ENCODE data around the gene RNF220.
"Not testable (repeated sequence)": the region's sequence is repeated elsewhere in the genome, so short reads cannot be mapped to it uniquely, and the experiment has no call there.

The RNF220 gene

DNA sequence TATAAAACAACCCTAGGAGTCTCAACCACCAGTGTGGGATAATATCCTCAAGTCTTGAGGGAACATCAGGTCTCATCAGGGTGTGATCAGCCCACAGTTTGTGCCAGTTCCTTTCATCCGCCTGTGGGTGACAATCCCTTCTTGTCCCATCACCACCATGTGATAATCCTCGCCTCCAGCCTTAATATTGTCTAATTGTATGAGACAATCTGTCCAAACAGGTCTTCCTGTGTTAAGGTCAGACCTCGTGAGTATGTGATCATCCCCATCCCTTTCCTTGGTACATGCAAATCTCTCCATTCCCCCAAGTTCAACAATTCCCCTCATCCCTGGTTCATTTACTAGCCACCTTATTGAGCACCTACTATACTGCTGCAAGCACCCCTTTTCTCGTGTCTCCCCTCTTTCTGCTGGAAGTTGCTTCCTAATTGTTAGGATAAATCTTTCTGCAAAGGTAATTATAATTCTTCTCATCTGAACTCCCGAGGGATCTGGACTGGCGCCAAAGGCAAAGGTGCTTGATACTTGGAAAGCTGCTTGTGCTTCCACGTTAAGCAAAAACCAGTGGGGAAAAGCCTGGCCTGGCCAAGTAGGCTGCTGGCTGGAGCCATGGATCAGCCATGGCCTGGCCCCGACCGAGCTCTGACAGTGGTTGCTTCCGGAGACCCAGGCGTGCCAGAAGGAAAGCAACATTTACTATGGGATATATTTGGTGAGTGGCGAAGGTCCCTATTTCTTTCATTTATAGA lies 92.5 kb downstream of the RNF220 start:
- DNase-seq = no peak

DNA sequence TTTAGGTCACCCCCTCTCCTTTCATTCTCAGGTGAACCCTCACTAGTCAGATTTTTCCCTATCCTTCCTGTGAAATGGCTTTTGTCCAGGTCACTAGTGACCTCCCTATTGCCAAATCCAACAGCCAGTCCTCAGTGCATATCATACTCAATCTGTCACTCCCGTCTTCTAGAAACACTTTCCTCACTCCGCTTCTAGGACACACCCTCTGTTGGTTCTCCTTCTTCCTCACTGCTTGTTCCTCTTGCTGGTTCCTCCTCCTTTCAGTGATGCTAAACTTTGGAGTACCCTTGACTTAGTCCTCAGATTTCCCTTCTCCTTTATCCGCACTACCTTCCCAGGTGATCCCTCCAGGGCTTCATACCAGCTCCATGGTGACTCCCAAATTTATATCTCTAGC lies 94.3 kb downstream of the RNF220 start:
- DNase-seq = no peak

DNA sequence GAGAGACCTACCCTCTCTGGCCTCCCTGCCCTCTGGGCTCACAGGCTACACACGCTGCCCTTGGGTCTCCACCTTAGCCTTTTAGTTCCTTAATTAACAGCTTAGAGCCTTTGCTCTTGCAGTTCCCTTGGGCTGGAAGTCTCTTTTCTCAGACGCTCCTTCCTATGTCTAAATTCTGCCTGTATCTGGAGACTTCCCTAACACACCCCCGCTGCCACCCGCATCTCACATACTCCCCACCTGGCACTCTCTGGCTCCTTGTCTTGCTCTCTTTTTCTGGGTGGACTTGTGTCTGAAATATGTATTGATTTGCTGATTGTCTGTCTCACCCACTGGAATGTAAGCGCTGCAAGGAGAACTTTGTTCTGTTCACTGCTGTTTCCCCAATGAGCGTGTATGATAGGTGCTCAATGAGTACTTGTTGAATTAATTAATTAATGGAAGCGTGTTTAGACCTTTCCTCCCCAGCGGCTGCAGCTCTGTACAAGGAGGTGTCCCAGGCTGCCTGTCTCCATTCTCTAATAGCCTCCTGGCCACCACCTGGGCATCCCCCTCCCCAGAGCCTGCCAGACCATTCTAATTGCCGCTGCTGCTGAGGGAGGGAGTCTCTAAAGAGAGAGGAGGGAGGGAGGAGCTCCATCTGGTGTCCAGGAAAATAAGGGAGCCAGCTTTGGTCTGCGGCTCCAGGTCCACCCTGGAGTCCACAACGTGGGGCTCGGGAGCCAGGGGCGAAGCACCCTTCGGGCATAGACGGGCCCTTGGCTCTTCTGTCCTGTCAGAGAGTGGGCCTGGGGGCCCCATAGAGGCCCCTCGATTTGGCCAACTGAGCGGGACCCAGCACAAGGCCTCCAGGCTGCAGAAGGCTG lies 95.4 kb downstream of the RNF220 start:
- DNase-seq = no peak

DNA sequence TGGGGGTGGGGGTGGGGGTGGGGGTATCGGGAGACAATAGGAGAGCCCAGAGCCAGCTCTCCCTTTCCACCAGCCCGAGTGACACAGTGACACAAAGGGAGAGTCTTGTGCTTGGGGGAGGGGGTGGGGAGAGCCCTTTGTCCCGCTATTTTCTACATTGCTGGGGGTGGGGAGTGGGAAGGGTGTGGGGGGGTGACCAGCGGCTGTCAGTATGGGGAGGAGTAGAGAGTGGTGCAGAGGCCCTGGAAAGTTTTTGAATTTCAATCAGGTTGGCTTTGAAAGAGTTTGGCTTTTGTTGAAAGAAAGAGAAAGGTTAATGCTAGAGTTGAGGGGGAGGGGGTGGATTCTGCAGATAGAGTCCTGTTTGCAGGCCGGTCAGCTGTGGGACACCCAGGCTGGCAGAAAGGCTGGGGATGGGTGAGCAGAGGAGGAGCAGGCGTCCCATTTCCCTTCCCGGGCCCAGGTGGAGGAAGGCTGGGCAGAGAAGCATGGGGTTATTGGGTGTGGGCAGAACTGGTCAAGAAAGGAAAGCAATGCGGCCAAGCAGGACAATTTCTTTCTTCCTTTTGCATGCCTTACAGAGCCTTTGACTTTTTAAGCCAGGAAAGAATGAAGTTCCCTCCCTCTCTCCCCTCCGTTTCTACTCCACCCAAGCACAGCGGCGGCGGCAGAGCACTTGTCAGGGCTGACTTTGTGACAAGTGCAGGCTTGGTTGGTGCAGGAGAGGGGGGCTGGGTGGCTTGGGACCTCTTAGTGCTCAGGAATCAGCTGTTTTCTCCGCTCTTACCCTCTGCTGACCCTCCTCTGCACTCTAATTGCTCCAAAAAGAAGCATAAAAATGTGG lies 96.2 kb downstream of the RNF220 start:
- DNase-seq = no peak

DNA sequence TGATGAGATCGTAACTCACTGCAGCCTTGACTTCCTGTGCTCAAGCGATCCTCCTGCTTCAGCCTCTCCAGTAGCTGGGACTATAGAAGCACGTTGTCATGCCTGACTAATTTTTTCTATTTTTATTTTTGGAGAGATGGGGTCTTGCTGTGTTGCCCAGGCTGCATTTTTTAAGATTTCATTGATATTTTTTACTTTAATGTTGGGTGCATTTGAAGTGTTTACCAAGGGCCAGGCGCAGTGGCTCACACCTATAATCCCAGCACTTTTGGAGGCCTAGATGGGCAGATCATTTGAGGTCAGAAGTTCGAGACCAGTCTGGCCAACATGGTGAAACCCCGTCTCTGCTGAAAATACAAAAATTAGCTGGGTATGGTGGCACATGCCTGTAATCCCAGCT lies 97.8 kb downstream of the RNF220 start:
- DNase-seq = not testable (repeated sequence)

DNA sequence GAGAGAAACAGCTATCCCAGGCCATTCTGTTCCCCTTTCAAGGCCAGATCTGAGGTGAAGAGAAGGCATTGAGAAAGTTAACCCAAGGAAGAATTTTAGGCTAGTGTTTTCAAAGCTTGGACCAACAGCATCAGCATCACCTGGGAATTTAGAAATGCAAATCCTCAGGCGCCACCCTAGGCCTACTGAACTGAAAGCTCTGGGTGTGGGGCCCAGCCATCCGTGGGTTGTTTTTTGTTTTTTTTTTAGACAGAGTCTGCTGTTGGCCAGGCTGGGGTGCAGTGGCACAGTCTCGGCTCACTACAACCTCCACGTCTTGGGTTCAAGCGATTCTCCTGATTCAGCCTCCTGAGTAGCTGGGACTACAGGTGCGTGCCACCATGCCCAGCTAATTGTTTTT lies 98.6 kb downstream of the RNF220 start:
- no peak for DNase-seq

DNA sequence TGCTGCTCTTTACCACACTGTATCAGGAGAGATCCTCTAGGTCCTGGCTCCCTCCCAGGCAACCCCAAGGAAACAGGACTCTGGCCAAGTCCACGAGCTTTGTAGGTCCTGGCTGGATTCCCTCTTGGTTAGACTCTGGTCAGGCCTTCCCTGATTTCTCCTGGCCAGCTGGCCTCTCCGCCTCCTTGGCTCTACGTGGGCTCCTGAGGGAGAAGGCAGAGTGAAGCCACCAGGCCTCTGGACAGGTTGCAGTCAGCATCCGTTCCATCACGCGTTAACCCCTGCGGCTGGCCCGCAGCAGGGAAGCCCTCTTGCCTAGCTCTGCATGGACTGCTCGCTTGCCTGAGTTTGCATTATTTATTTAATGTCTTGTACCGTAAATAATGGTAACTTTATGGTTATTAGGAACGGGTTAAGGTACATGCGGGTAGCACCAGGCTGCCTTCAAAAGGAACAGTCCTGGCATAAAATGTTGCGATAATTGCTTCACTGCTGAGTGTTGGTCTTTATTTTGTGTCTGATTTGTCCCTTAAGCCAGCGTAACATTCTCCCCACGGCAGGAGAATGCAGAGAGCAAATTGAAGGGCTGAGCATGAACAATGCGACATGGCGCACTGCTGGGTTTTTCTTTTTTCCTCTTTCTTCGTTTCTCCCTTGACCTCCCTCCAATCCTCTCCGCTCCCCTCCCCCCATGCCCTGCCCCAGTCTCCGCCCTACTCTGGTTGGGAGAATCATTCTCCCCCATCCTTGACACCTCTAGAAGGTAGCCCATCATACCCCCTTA lies 100.3 kb downstream of the RNF220 start:
- DNase-seq = no peak

DNA sequence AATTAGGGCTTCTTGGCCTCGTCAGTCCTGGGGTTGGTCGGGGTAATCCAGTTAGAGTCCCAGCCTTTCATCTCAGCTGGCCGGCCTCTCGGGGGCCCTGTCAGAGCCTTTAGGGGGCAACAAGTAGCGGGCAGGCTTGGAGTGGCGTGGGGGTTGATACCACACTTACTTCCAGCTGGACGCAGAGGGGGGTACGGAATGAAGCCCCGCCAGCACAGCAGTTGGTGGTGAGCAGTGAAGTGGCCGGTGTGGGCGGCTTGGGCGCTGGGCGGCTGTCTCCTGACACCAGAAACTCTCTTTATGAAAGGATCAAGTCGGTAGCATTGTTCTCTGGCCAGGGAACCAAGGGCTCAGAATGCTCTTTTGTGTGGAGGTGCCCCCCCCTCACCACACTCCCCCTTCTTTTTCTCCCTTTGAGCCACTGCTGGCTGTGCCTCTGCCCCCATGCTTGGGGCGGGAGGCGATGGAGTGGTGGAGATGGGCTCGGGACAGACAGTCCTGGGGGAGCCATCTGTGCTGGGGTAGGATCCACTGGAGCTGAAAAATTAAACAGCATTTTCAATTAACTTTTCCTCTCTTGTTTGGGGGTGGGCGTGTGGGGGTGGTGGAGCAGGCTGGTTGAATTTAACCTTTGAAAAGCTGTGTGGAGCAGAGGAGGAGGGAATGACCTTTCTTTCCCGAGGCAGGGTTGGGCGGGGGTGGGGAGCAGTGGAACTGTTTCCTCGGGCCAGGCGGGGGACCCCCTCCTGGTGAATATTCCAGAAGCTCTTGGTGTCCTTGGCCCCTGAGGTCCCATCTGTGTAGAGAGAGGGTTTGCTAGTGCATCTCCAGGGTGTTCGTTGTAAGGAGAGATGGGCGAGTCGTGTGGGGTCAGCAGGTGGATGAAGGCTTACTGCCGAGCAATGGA lies 102.7 kb downstream of the RNF220 start:
- no peak for DNase-seq

DNA sequence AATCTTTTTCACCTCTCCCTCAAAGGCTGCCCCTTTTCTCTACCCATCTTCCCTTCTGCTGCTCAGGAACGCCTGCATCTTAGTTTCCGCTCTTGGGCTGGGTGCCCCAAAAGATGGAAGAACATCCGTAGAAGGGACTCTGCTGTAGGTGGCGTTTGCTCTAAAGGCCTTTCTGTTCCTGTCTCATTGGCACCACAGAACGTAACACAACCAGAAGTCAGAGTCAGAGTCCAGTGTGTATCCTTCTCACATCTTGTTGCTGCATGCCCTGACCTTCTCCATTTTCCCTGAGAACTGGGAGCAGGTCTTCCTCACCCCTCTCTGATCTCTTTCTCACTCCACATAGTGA lies 103.3 kb downstream of the RNF220 start:
- DNase-seq = no peak

DNA sequence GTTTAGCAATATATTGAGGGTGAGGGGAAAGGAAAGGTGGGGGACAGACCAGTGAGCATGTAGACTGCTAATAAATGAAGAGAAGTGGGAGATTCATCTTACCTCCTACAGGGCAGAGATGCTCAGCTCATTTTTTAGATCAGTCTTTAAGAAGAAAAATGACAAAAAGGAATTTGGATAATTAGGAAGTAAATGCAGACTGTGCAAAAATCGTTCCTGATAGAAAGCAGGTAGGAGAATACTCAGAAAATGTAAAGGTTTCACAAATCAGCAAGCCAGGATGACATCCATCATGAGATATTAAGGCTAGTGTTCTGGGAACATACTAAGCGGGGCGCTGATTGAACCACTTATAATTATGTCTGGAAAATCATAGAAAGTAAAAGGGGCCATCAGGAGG lies 106.3 kb downstream of the RNF220 start:
- no peak for DNase-seq

DNA sequence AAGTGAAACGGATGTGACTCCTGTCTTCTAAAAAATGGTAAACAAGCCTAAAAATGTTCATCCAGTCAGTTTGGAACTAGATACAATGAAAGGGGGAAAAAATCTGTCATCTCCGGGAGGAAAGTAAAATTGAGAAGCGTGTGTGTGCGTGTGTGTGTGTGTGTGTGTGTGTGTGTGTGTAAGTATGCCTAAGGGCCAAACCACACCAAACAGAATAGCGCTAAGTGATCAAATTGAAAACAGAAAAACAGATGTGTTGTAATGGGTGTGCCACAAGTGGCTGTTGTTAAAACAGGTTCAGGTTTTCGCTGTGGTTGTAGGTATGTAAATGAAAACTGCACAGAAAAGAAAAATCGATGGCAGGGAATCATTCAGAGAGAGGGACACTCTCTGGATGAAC lies 106.7 kb downstream of the RNF220 start:
- peak in 1 of 5 donors; percentile 16 for DNase-seq

DNA sequence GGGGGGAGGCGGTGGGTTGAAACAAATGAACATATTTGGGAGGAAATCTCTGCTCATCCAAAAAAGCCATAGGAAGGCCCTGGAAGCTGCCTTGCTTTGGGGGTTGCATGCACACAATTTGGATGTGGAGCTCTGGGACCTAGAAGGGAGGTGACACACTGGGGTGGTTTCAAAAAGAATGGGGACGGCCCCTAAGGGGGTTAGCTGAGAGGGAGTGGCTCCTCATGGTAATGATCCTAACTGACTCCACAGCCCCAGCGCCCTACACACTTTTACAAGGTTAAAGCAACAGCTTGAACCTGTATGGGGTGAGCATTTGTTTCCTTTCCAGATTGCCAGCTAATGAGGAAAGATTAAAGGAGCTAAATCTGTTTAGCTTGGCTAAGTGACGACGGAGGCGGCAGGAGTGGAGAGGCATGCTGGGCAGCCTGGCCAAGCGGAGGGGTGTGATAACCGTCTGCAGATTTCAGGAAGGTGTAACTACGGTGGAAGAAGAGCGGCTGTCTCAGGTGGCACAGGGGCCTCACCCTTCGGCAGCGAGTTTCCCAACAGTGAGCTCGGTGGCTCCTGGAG lies 107.3 kb downstream of the RNF220 start:
- DNase-seq = no peak

DNA sequence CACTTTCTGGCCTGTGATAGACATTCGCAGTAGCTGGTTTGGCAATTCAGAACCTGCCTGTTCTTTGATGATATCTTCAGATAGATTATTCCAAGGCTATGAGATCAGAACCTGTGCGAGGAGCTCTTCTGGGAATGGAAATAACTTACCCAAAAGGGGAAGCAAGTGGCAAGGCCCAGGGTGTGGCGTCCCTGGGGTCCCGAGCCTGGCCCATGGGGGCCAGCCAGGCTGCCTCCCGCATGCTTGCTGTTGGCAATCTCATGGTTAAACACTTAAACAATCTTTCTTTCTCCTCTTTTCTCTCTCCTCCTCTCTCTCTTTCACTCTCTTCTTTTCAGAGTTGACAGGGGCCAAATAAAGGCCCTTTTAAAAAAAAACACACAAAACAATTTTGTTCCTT lies 108.1 kb downstream of the RNF220 start:
- no peak for DNase-seq

DNA sequence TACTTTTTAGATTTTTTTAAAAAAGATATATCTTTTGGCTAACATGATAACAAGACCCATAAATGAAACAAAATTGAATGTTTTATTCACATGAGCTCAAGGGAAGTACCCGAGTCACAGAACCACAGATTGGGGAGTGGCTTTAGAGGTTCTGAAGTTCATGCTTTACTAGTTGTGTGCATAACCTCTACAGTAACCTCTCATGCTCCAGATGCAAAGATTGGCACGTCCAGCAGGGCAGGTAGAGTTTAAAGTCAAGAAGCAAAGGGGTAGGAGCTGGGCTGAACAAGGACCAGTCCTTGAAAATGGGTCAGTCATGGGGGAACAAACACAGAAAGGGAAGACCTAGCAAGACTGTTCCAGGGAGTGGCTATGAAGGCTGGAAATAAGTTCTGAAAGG lies 109.6 kb downstream of the RNF220 start:
- DNase-seq = no peak

DNA sequence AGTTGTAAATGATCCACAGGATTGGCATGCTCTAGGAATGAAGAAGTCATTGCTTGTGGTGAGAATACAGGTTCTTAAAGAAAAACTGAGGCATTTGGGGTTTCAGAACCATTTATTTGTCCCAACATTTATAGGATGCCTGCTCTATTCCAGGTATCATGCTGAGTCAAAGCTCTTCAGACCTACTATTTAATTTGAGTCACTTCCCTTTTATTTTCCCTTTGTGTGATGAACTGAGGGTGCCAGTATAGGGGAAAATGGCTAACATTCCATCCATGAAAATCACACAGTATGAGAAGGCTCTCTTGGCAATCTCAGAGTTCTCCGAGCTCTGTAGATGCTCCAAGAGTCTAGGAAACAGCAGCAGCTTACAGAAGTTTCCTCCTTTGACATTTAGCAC lies 110.4 kb downstream of the RNF220 start:
- no peak for DNase-seq

DNA sequence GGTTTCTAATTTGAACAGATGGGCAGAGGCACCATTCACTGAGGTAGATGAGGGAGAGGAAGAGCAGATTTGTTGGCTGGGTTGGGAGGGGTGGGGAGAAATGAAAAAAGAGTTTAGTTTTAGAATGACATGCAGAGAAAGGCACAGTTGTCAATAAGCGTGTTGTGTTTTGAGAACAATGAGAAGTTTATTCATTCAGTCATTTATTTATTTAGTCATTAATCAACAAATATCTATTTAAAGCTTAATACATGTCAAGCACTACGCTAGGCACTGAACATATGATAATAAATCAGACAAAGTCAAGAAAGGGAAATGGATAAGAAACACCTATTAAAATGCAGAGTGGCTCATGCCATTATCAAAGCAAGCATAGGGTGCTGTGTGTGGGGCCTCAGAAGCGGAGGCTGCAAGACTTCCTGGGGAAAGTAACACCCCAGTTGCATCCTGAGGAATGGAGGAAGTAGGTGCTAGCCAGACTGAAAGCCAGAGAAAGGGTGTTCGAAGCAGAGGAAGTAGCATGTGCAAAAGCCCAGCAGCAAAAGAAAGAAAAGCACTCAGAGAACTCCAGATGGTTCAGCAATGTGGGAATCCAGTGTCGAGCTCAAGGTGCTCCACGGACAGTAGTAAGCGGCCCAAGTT lies 114.1 kb downstream of the RNF220 start:
- peak in 1 of 5 donors; percentile 14 for DNase-seq

DNA sequence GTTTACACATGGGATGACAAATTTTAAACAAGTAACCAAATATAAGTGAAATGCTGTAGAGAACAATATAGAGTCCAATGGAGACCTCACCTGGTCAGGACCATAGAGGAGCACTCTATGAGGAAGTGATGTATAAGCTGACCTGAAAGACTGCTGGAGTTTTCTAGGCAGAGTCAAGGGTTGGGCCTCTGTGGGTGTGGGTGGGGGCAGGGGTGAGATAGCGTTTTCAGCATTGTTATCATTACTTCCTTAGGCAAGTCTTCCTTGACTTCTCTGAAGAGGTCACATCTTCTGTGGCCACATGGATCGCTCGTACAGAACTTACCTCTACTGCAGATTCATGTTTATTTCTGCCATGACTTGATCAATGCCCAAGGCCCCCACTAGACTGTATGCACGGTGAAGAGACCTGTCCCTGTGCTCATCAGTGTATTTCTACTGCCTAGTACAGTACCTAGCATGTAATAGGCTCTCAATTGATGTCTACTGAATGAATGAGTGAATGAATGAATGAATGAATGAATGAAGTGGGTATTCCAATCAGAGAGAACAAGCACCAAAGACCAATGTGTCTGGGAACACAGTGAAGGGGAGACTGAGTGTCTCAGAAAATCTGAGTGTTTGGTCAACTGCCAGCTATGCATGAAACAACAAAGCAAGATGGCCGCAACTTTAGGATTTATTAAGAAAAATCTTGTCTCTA lies 116.5 kb downstream of the RNF220 start:
- no peak for DNase-seq

DNA sequence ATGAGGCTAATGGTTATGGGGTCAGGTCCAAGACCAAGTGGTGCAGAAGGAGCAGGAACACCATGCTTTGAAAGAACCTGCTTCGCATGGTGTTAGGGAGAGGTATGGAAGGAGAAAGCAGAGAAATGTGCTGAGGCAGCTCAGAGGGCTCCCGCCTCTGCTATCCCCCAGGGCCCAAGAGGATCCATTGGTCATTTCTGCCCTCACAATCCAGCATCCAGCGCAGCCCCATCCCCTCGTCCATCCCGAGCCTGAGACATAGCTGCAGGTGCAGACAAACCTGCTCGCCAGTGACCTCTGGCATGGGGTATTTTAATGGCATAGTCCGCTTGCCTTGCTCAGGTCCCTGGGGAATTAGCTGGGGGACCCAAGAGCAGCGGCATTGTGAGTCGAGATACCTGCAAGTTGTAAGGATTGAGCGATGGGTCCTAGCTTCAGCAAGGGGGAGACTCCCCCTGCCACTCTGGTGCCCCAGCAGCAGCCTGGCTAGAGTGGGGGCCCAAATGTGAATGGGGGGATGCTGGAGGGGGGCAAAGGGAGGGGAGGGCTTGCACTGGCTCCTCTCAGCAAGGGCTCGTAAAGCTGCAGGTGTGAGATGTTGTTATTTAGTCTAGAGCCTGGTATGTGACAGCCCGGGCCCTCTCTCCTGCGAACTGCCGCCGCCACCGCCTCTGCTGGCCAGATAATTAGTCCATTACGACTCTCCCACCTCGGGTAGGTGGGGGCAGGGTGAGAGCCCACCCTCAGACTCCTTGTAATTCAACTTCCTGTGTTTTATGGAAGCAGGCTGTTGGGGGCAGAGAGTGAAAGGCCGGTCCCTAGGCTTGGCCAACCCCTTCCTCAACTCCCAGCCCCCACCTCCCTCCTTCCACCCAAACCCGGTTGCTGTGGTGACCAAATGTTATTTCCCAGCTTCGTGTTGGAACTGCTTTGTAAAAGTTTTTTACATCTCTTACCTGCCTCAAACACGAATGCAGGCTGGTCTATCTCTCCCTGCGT lies 118.8 kb downstream of the RNF220 start:
- no peak for DNase-seq

Data from T-helper 1 cell (primary cell).